Fibroblast of lung (primary cell): ENCODE data around the gene ZNF135. TPM values are rescaled to one million over a fixed set of nuclear protein-coding genes. Genes with fewer than 3 reads are reported as not detected.

Experiments used
- DNase-seq, 2 donors: peaks; one replicate each; pipeline versions ENCODE4 v3.0.0 to v3.0.0-alpha.2; 2010; ENCODE audit warnings: low read depth in 2 of 2
- H2AFZ ChIP-seq: 2 replicates; pipeline ENCODE4 v1.5.1; 2012; ENCODE audit warnings: low read length, control low read depth, inconsistent platforms
- H3K27ac ChIP-seq: 2 replicates; pipeline ENCODE4 v1.5.1; 2011; ENCODE audit warnings: low read length, control low read depth; ENCODE audit not compliant: insufficient read depth
- H3K27me3 ChIP-seq: 2 replicates; pipeline ENCODE4 v1.5.1; 2011; ENCODE audit warnings: mild to moderate bottlenecking, low read length; ENCODE audit not compliant: control insufficient read depth, insufficient read depth
- H3K36me3 ChIP-seq: 2 replicates; pipeline ENCODE4 v1.5.1; 2011; ENCODE audit warnings: low read length; ENCODE audit not compliant: control insufficient read depth, insufficient read depth
- H3K4me1 ChIP-seq: 2 replicates; pipeline ENCODE4 v1.5.1; 2011; ENCODE audit warnings: low read length; ENCODE audit not compliant: control insufficient read depth, insufficient read depth; ENCODE audit errors: extremely low read depth
- H3K4me2 ChIP-seq: 2 replicates; pipeline ENCODE4 v1.5.1; 2011; ENCODE audit warnings: low read length, control low read depth; ENCODE audit not compliant: insufficient read depth; ENCODE audit errors: extremely low read depth
- H3K4me3 ChIP-seq, 4 experiments: fragments of 200-600 bp in 1 of 4; sonication (generic) in 1 of 4; replicated peaks in 1 of 4; 2 replicates each; pipeline ENCODE4 v1.5.1; 2011 to 2016; ENCODE audit warnings: low read length in 4 of 4, low read depth in 3 of 4, mild to moderate bottlenecking in 3 of 4, control low read depth in 2 of 4, inconsistent platforms in 1 of 4, mixed read lengths in 1 of 4; ENCODE audit not compliant: insufficient read depth in 1 of 4; ENCODE audit errors: control extremely low read depth in 1 of 4
- H3K79me2 ChIP-seq: 2 replicates; pipeline ENCODE4 v1.5.1; 2012; ENCODE audit warnings: mild to moderate bottlenecking, low read length, inconsistent platforms; ENCODE audit not compliant: control insufficient read depth, insufficient read depth
- H3K9ac ChIP-seq: 2 replicates; pipeline ENCODE4 v1.5.1; 2011; ENCODE audit warnings: mild to moderate bottlenecking, low read length, control low read depth; ENCODE audit not compliant: insufficient read depth
- H3K9me3 ChIP-seq: 2 replicates; pipeline ENCODE4 v1.5.1; 2012; ENCODE audit warnings: low read depth, low read length; ENCODE audit not compliant: control insufficient read depth, insufficient read depth
- H4K20me1 ChIP-seq: 2 replicates; pipeline ENCODE4 v1.5.1; 2011; ENCODE audit warnings: low read length; ENCODE audit not compliant: control insufficient read depth, insufficient read depth; ENCODE audit errors: extremely low read depth
- CTCF ChIP-seq, 2 donors: IDR thresholded peaks in 1 of 2; conservative IDR thresholded peaks in 1 of 2; 1 replicate in 1 of 2; 2 replicates in 1 of 2; pipeline ENCODE4 v1.5.1; 2011 to 2012; ENCODE audit warnings: low read length in 2 of 2, control low read depth in 1 of 2, inconsistent platforms in 1 of 2, low read depth in 1 of 2, mild to moderate bottlenecking in 1 of 2
- EZH2 ChIP-seq: IDR thresholded peaks from 2 replicates; pipeline ENCODE4 v1.5.1; 2012; ENCODE audit warnings: low read length, control low read depth, mild to moderate bottlenecking; ENCODE audit errors: missing control alignments
- polyA plus RNA-seq, 2 donors: library from polyadenylated mRNA; depleted of rRNA in 1 of 2; stranded (reverse) in 1 of 2; unstranded in 1 of 2; fragments of >200 nt; gene quantifications; 2 replicates each; pipeline ENCODE4 v1.2.1, GENCODE V29; 2011 to 2012; ENCODE audit warnings: missing spikeins in 1 of 2
- total RNA-seq: library from RNA; depleted of rRNA; stranded (reverse); fragments of >200 nt; gene quantifications from 2 replicates; pipeline ENCODE4 v1.2.1, GENCODE V29; 2014

Gene ZNF135
- total and polyA plus RNA-seq, 2 donors (not counting 1 experiment from before 2014, with no cell fraction given): 5.6 to 11.2 TPM

GRCh38 chr19:58059671-58060078 is 593 bp downstream of the ZNF135 start:
- H3K79me2 ChIP-seq: no peaks in the 10 kb centered on the region
- H3K4me1 ChIP-seq: peaks cover 2% of the 10 kb centered on the region
- no peak for DNase-seq
- H3K27me3 ChIP-seq: no peaks in the 10 kb centered on the region
- H3K4me3 ChIP-seq: peak overlapping the region; percentile 49 to 63 (median 54)
- no peaks in the 10 kb centered on the region for H4K20me1 ChIP-seq
- peak overlapping the region; percentile 67 for H3K9ac ChIP-seq
- peak overlapping the region; percentile 59 for H3K27ac ChIP-seq
- TF ChIP-seq EZH2: no peak
- no peak for TF ChIP-seq CTCF (conservative IDR thresholded peaks at IDR 0.05 in 1 of 2, IDR thresholded peaks at IDR 0.05 in 1 of 2; ENCODE audit: low read depth in 1 of 2, low read length in 2 of 2)
- peak overlapping the region; percentile 69 for H2AFZ ChIP-seq
- H3K9me3 ChIP-seq: no peaks in the 10 kb centered on the region
- no peaks in the 10 kb centered on the region for H3K36me3 ChIP-seq
- H3K4me2 ChIP-seq: peak overlapping the region; percentile 51

- peak overlapping the region in 1 of 4 experiments; percentile 63 for H3K4me3 ChIP-seq
These were observed 1.1 kb downstream of the ZNF135 start for GRCh38 chr19:58060231-58060630.

DNA sequence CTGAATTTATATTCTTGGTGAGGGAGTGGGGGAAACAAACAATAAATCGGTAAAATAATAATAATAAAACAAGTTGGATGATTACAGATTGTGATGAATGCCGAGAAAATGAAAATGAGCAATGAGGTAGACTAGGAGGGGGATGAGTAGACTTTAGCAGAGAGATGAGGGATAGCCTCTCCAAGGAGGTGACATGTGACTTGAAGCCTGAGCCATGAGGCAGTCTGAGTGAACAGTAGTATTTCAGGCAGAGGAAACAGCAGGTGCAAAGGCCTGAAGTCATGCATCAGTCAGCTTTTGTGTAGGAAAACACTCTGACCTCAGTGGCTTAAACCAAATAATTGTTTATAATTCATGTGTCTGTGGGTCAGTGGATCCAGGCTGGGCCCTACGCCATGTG is 4.6 kb downstream of the ZNF135 start:
- H3K27me3 ChIP-seq: no peaks in the 10 kb centered on the region
- peaks cover 4% of the 10 kb centered on the region for H3K9me3 ChIP-seq
- H3K9ac ChIP-seq: no peak overlapping the region
- no peak for DNase-seq
- H2AFZ ChIP-seq: no peak overlapping the region
- H3K4me1 ChIP-seq: peaks cover 2% of the 10 kb centered on the region
- no peak overlapping the region for H3K4me2 ChIP-seq
- no peaks in the 10 kb centered on the region for H3K79me2 ChIP-seq
- H3K27ac ChIP-seq: no peak overlapping the region
- H3K36me3 ChIP-seq: no peaks in the 10 kb centered on the region
- H3K4me3 ChIP-seq: no peak overlapping the region
- no peaks in the 10 kb centered on the region for H4K20me1 ChIP-seq
- TF ChIP-seq CTCF (conservative IDR thresholded peaks at IDR 0.05 in 1 of 2, IDR thresholded peaks at IDR 0.05 in 1 of 2; ENCODE audit: low read depth in 1 of 2, low read length in 2 of 2): no peak
- no peak for TF ChIP-seq EZH2

More at GRCh38 chr19:58060231-58060630, 1.1 kb downstream of the ZNF135 start:
- H3K27ac ChIP-seq: no peak overlapping the region
- H3K9me3 ChIP-seq: no peaks in the 10 kb centered on the region
- H3K9ac ChIP-seq: no peak overlapping the region
- no peak overlapping the region for H3K4me2 ChIP-seq
- TF ChIP-seq CTCF (conservative IDR thresholded peaks at IDR 0.05 in 1 of 2, IDR thresholded peaks at IDR 0.05 in 1 of 2; ENCODE audit: low read depth in 1 of 2, low read length in 2 of 2) (no peak), EZH2 (no peak)
- H3K79me2 ChIP-seq: no peaks in the 10 kb centered on the region
- no peaks in the 10 kb centered on the region for H4K20me1 ChIP-seq
- DNase-seq: no peak
- no peaks in the 10 kb centered on the region for H3K27me3 ChIP-seq
- no peaks in the 10 kb centered on the region for H3K36me3 ChIP-seq
- H3K4me1 ChIP-seq: peaks cover 2% of the 10 kb centered on the region
- H2AFZ ChIP-seq: no peak overlapping the region
